WTC11 (cell line): ENCODE measurements around the gene RBM10.

Experiments used
- ATF6 ChIP-seq: sonication (generic); formaldehyde crosslinking; IDR thresholded peaks from 2 replicates; pipeline ENCODE4 v1.8.1; 2023; ENCODE audit warnings: mild to moderate bottlenecking, missing genetic modification reagents
- CTCF ChIP-seq: fragments of 200-600 bp; IDR thresholded peaks from 2 replicates; pipeline ENCODE4 v1.8.0; 2022; ENCODE audit warnings: antibody characterized with exemption
- IRF2 ChIP-seq: sonication (generic); formaldehyde crosslinking; IDR thresholded peaks from 2 replicates; pipeline ENCODE4 v1.8.0; 2022; ENCODE audit warnings: low read depth, missing genetic modification reagents, borderline replicate concordance
- KAT7 ChIP-seq: sonication (generic); formaldehyde crosslinking; IDR thresholded peaks from 2 replicates; pipeline ENCODE4 v1.8.1; 2023; ENCODE audit warnings: missing genetic modification reagents, mild to moderate bottlenecking, borderline replicate concordance
- NFYB ChIP-seq: sonication (generic); formaldehyde crosslinking; conservative IDR thresholded peaks from 2 replicates; pipeline ENCODE4 v1.8.0; 2022; ENCODE audit warnings: low read depth, missing genetic modification reagents
- TEAD1 ChIP-seq: sonication (generic); formaldehyde crosslinking; IDR thresholded peaks from 2 replicates; pipeline ENCODE4 v1.8.0; 2022; ENCODE audit warnings: mild to moderate bottlenecking, missing genetic modification reagents
- ZNF317 ChIP-seq: sonication (generic); formaldehyde crosslinking; IDR thresholded peaks from 2 replicates; pipeline ENCODE4 v1.8.1; 2023; ENCODE audit warnings: low read depth, mild to moderate bottlenecking, moderate library complexity, missing genetic modification reagents, borderline replicate concordance
- ZNF423 ChIP-seq: fragments of 250-450 bp; sonication (Bioruptor Pico); IDR thresholded peaks from 2 replicates; pipeline ENCODE4 v2.1.2; 2022; ENCODE audit warnings: mild to moderate bottlenecking, moderate library complexity
- TF ChIP-seq, protein P1 (sequence below): sonication (generic); formaldehyde crosslinking; IDR thresholded peaks from 2 replicates; pipeline ENCODE4 v1.8.1; 2022; ENCODE audit warnings: missing genetic modification reagents, borderline replicate concordance
- TF ChIP-seq, protein P2 (sequence below): sonication (generic); formaldehyde crosslinking; IDR thresholded peaks from 2 replicates; pipeline ENCODE4 v1.8.1; 2022; ENCODE audit warnings: low read depth, missing genetic modification reagents, borderline replicate concordance
- TF ChIP-seq, protein P3 (sequence below): sonication (generic); formaldehyde crosslinking; IDR thresholded peaks from 2 replicates; pipeline ENCODE4 v1.8.0; 2022; ENCODE audit warnings: mild to moderate bottlenecking, missing genetic modification reagents
- TF ChIP-seq, protein P4 (sequence below): sonication (generic); formaldehyde crosslinking; IDR thresholded peaks from 2 replicates; pipeline ENCODE4 v1.8.0; 2022; ENCODE audit warnings: mild to moderate bottlenecking, missing genetic modification reagents

DNA sequence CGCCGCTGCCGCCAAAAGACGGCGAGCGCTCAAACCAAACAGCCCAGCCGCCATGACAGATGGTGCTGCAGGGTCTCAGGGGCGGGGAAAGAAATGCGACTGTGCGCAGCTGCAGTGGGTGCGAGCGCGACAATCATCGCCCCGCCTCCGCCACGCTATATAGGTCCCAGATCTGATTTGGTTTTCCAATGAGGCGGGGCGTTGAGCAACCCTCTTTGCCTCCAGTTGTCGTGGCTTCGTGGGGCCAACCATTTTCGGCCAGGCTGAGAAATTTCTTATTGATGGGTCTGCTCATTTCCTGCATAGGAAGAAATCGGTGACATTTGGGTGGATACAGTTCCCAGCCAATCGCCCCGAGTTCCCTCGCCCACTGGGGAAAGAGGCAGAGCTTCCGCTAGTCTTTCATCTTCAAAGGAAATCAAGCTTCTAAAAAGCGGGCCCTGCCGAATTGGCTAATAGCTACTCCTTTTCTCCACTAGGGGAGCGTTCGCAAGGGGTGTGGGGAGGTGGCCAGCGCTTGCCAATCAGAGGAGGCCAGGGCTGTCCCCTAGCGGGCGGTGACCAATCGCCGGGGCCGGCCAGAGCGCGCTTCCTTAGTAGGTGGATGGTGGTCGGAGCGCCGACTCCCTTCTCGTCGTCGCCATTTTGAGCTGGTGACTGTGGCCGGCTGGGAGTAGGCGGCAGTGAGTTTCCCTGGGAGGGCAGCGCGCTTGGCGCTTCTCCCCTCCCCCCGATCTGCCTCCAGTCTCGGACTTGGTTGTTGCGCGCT is at the start of gene RBM10, which contains the start of gene NDUFB11:
- TF ChIP-seq CTCF: 0 out of 2 replicates have a peak, but pooled peaks have one; percentile 37
- no peak for TF ChIP-seq TEAD1
- TF ChIP-seq, protein P1, sequence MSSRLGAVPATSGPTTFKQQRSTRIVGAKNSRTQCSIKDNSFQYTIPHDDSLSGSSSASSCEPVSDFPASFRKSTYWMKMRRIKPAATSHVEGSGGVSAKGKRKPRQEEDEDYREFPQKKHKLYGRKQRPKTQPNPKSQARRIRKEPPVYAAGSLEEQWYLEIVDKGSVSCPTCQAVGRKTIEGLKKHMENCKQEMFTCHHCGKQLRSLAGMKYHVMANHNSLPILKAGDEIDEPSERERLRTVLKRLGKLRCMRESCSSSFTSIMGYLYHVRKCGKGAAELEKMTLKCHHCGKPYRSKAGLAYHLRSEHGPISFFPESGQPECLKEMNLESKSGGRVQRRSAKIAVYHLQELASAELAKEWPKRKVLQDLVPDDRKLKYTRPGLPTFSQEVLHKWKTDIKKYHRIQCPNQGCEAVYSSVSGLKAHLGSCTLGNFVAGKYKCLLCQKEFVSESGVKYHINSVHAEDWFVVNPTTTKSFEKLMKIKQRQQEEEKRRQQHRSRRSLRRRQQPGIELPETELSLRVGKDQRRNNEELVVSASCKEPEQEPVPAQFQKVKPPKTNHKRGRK: no peak
- TF ChIP-seq ZNF423: no peak
- no peak for TF ChIP-seq ZNF317 (CRISPR knock-in tag)
- TF ChIP-seq, protein P2, sequence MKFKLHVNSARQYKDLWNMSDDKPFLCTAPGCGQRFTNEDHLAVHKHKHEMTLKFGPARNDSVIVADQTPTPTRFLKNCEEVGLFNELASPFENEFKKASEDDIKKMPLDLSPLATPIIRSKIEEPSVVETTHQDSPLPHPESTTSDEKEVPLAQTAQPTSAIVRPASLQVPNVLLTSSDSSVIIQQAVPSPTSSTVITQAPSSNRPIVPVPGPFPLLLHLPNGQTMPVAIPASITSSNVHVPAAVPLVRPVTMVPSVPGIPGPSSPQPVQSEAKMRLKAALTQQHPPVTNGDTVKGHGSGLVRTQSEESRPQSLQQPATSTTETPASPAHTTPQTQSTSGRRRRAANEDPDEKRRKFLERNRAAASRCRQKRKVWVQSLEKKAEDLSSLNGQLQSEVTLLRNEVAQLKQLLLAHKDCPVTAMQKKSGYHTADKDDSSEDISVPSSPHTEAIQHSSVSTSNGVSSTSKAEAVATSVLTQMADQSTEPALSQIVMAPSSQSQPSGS (CRISPR knock-in tag): no peak
- TF ChIP-seq, protein P3, sequence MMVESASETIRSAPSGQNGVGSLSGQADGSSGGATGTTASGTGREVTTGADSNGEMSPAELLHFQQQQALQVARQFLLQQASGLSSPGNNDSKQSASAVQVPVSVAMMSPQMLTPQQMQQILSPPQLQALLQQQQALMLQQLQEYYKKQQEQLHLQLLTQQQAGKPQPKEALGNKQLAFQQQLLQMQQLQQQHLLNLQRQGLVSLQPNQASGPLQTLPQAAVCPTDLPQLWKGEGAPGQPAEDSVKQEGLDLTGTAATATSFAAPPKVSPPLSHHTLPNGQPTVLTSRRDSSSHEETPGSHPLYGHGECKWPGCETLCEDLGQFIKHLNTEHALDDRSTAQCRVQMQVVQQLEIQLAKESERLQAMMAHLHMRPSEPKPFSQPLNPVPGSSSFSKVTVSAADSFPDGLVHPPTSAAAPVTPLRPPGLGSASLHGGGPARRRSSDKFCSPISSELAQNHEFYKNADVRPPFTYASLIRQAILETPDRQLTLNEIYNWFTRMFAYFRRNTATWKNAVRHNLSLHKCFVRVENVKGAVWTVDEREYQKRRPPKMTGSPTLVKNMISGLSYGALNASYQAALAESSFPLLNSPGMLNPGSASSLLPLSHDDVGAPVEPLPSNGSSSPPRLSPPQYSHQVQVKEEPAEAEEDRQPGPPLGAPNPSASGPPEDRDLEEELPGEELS (CRISPR knock-in tag): peak; percentile 25; the same call in 1 of the 2 replicates
- TF ChIP-seq NFYB (CRISPR knock-in tag): peak; percentile 69
- TF ChIP-seq IRF2: no peak
- no peak for TF ChIP-seq ATF6 (CRISPR knock-in tag)
- TF ChIP-seq, protein P4, sequence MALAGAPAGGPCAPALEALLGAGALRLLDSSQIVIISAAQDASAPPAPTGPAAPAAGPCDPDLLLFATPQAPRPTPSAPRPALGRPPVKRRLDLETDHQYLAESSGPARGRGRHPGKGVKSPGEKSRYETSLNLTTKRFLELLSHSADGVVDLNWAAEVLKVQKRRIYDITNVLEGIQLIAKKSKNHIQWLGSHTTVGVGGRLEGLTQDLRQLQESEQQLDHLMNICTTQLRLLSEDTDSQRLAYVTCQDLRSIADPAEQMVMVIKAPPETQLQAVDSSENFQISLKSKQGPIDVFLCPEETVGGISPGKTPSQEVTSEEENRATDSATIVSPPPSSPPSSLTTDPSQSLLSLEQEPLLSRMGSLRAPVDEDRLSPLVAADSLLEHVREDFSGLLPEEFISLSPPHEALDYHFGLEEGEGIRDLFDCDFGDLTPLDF: no peak
- no peak for TF ChIP-seq KAT7 (CRISPR knock-in tag)
